Smooth muscle cell (in vitro differentiated cells): Measurements from ENCODE around the gene WFDC12. TPM values are rescaled to one million over a fixed set of nuclear protein-coding genes. Genes with fewer than 3 reads are reported as not detected.

Experiments used
- DNase-seq: peaks from one replicate; lab custom pipeline; 2025; ENCODE audit not compliant: unreplicated experiment; lab: John Stamatoyannopoulos, UW
- H2AFZ ChIP-seq: fragments of 200-600 bp; sonication (generic); 2 replicates; pipeline ENCODE4 v1.6.0; 2016; ENCODE audit warnings: antibody characterized with exemption, low read depth, mild to moderate bottlenecking
- H3F3A ChIP-seq: fragments of 200-600 bp; sonication (generic); 2 replicates; pipeline ENCODE4 v1.6.0; 2017; ENCODE audit warnings: antibody characterized with exemption, low read depth
- H3K27ac ChIP-seq: fragments of 200-600 bp; sonication (generic); 2 replicates; pipeline ENCODE4 v1.5.1; 2016; ENCODE audit warnings: low read depth, mild to moderate bottlenecking
- H3K27me3 ChIP-seq: fragments of 200-600 bp; sonication (generic); 2 replicates; pipeline ENCODE4 v1.6.1; 2016; ENCODE audit warnings: low read depth, mild to moderate bottlenecking
- H3K36me3 ChIP-seq: fragments of 200-600 bp; sonication (generic); 2 replicates; pipeline ENCODE4 v1.5.1; 2016; ENCODE audit warnings: low read depth
- H3K4me1 ChIP-seq: fragments of 200-600 bp; sonication (generic); 2 replicates; pipeline ENCODE4 v1.5.1; 2016; ENCODE audit warnings: low read depth
- H3K4me2 ChIP-seq: fragments of 200-600 bp; sonication (generic); 2 replicates; pipeline ENCODE4 v1.6.0; 2016; ENCODE audit warnings: mild to moderate bottlenecking
- H3K4me3 ChIP-seq: fragments of 200-600 bp; sonication (generic); 2 replicates; pipeline ENCODE4 v1.5.1; 2016; ENCODE audit warnings: mild to moderate bottlenecking
- H3K79me2 ChIP-seq: fragments of 200-600 bp; sonication (generic); 2 replicates; pipeline ENCODE4 v1.6.0; 2016; ENCODE audit warnings: low read depth, mild to moderate bottlenecking
- H3K9ac ChIP-seq: fragments of 200-600 bp; sonication (generic); 2 replicates; pipeline ENCODE4 v1.6.0; 2016; ENCODE audit warnings: low read depth
- H3K9me3 ChIP-seq: fragments of 200-600 bp; sonication (generic); replicated peaks from 2 replicates; pipeline ENCODE4 v1.5.1; 2016; ENCODE audit warnings: low read depth
- H4K20me1 ChIP-seq: fragments of 200-600 bp; sonication (generic); 2 replicates; pipeline ENCODE4 v1.6.0; 2016; ENCODE audit warnings: low read depth
- CTCF ChIP-seq: fragments of 200-600 bp; sonication (generic); IDR thresholded peaks from 2 replicates; pipeline ENCODE4 v1.5.1; 2017; ENCODE audit warnings: borderline replicate concordance, mild to moderate bottlenecking, antibody characterized with exemption; ENCODE audit not compliant: insufficient read depth, poor library complexity, severe bottlenecking
- WGBS: methylation state at CpG from one replicate; pipeline ENCODE4 v1.1.7; 2016; ENCODE audit warnings: low lambda C conversion rate; 5-methylcytosine and 5-hydroxymethylcytosine counted together
- polyA plus RNA-seq: library from polyadenylated mRNA; unstranded; fragments of >200 nt; fragmentation: Nextera tagmentation; extraction: Ambion mirVana; gene quantifications from 2 replicates; pipeline ENCODE4 v1.2.1, GENCODE V29; 2016
- total RNA-seq: library from RNA; depleted of rRNA; stranded (reverse); fragments of >200 nt; gene quantifications from 2 replicates; pipeline ENCODE4 v1.2.3, GENCODE V29; 2014

The WFDC12 gene
- total and polyA plus RNA-seq, 2 experiments from 2014 or later = not detected

GRCh38 chr20:45077559-45077958 lies 46.7 kb downstream of the WFDC12 start:
- no peak overlapping the region for H3K4me2 ChIP-seq
- no peak overlapping the region for H3K27ac ChIP-seq
- H3K9me3 ChIP-seq = no peaks in the 10 kb centered on the region
- no peak overlapping the region for H3K4me3 ChIP-seq
- 97% methylated on average over 3 of the region's 3 CpGs for WGBS
- H3K79me2 ChIP-seq = no peaks in the 10 kb centered on the region
- H4K20me1 ChIP-seq = no peaks in the 10 kb centered on the region
- no peak for TF ChIP-seq CTCF
- peaks cover 4% of the 10 kb centered on the region for H3K36me3 ChIP-seq
- H3K4me1 ChIP-seq = no peaks in the 10 kb centered on the region
- DNase-seq = no peak
- no peak overlapping the region for H2AFZ ChIP-seq
- H3K9ac ChIP-seq = no peak overlapping the region
- no peaks in the 10 kb centered on the region for H3F3A ChIP-seq
- H3K27me3 ChIP-seq = no peaks in the 10 kb centered on the region

Other genes starting within 250 kb of the WFDC12 start
- gene YWHAB, start 238.8 kb downstream of the WFDC12 start, total RNA-seq = 99.6 and 99.8 TPM in 2 replicates
- gene YWHAB, start 238.8 kb downstream of the WFDC12 start, polyA plus RNA-seq = 226 and 246 TPM in 2 replicates
- gene PABPC1L, start 214.4 kb downstream of the WFDC12 start, total RNA-seq = 12.0 and 12.3 TPM in 2 replicates
- 8.8 and 8.9 TPM in 2 replicates for gene PABPC1L, start 214.4 kb downstream of the WFDC12 start, polyA plus RNA-seq
- gene TOMM34, start 164.1 kb downstream of the WFDC12 start, total RNA-seq = 24.4 and 34.9 TPM in 2 replicates
- 27.2 and 50.0 TPM in 2 replicates for gene TOMM34, start 164.1 kb downstream of the WFDC12 start, polyA plus RNA-seq
- 24.2 and 33.5 TPM in 2 replicates for gene STK4, start 158.0 kb downstream of the WFDC12 start, total RNA-seq
- gene STK4, start 158.0 kb downstream of the WFDC12 start, polyA plus RNA-seq = 16.8 and 24.8 TPM in 2 replicates
- 0.49 and 1.4 TPM in 2 replicates for gene KCNS1, start 23.3 kb downstream of the WFDC12 start, total RNA-seq
- gene KCNS1, start 23.3 kb downstream of the WFDC12 start, polyA plus RNA-seq = 0.35 and 1.8 TPM in 2 replicates
- gene WFDC5, start 9.3 kb downstream of the WFDC12 start, total RNA-seq = not detected in 2 replicates
- not detected in 2 replicates for gene WFDC5, start 9.3 kb downstream of the WFDC12 start, polyA plus RNA-seq
- not detected in 2 replicates for gene PI3, start 50.4 kb upstream of the WFDC12 start, total RNA-seq
- not detected in 2 replicates for gene PI3, start 50.4 kb upstream of the WFDC12 start, polyA plus RNA-seq
- gene SEMG1, start 82.6 kb upstream of the WFDC12 start, total RNA-seq = not detected in 2 replicates
- gene SEMG1, start 82.6 kb upstream of the WFDC12 start, polyA plus RNA-seq = not detected in 2 replicates
- not detected in 2 replicates for gene SEMG2, start 96.9 kb upstream of the WFDC12 start, total RNA-seq
- not detected in 2 replicates for gene SEMG2, start 96.9 kb upstream of the WFDC12 start, polyA plus RNA-seq
- gene SLPI, start 130.1 kb upstream of the WFDC12 start, total RNA-seq = 0.63 and 1.1 TPM in 2 replicates
- gene SLPI, start 130.1 kb upstream of the WFDC12 start, polyA plus RNA-seq = 3.1 and 5.2 TPM in 2 replicates
- not detected in 2 replicates for gene RBPJL, start 182.4 kb upstream of the WFDC12 start, total RNA-seq
- gene RBPJL, start 182.4 kb upstream of the WFDC12 start, polyA plus RNA-seq = not detected in 2 replicates
- gene MATN4, start 183.8 kb upstream of the WFDC12 start, total RNA-seq = not detected in 2 replicates
- not detected in 2 replicates for gene MATN4, start 183.8 kb upstream of the WFDC12 start, polyA plus RNA-seq
- gene SDC4, start 224.0 kb upstream of the WFDC12 start, total RNA-seq = 70.7 and 78.1 TPM in 2 replicates
- gene SDC4, start 224.0 kb upstream of the WFDC12 start, polyA plus RNA-seq = 45.0 and 122 TPM in 2 replicates
- 14.5 and 15.2 TPM in 2 replicates for gene SYS1, start 238.7 kb upstream of the WFDC12 start, total RNA-seq
- gene SYS1, start 238.7 kb upstream of the WFDC12 start, polyA plus RNA-seq = 17.0 and 24.7 TPM in 2 replicates